Gastroesophageal sphincter (tissue), 3 donors: Measurements from ENCODE around the gene SLC51B.

ENCODE experiments used
- EP300 ChIP-seq: sonication (generic); formaldehyde crosslinking; IDR thresholded peaks from one replicate; pipeline ENCODE4 v1.6.1; 2017; ENCODE audit warnings: antibody characterized with exemption, mild to moderate bottlenecking
- POLR2A ChIP-seq, 2 donors: fragments of 450-650 bp; IDR thresholded peaks; one replicate each; pipeline ENCODE4 v1.6.1; 2017; ENCODE audit warnings: antibody characterized with exemption in 2 of 2, mild to moderate bottlenecking in 2 of 2, moderate library complexity in 1 of 2
- POLR2AphosphoS5 ChIP-seq: sonication (generic); formaldehyde crosslinking; IDR thresholded peaks from one replicate; pipeline ENCODE4 v1.6.1; 2017; ENCODE audit warnings: antibody characterized with exemption
- TF ChIP-seq, protein P1 (sequence below), 4 experiments: fragments of 200-600 bp in 2 of 4; fragments of 450-650 bp in 2 of 4; sonication (generic) in 1 of 4; IDR thresholded peaks; one replicate each; pipeline ENCODE4 v1.5.1; 2017 to 2019; ENCODE audit warnings: antibody characterized with exemption in 4 of 4, mild to moderate bottlenecking in 2 of 4, moderate library complexity in 2 of 4

DNA sequence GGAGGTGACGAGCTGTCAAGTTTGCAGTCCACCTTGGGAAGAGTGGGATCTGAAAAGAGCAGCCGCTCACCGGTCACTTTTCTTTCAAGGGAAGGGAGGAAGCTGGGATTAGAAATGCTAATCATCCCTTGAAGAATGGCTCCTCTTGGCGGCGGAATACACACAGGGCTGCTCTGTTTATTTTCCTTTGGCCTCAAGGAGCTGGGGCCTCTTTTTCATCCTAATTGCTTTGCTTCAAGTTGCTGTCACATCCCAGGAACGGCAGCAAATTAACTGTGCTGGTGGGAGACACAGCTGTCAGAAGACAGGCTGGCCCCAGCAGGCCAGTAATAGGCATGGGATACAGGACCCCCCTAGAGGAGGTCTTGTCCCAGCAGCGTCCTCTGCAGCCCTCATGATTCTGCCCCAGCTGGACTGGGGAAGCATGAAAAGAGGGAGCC is 38.1 kb downstream of the SLC51B start:
- TF ChIP-seq EP300 = no peak
- TF ChIP-seq POLR2AphosphoS5 = no peak
- TF ChIP-seq, protein P1, sequence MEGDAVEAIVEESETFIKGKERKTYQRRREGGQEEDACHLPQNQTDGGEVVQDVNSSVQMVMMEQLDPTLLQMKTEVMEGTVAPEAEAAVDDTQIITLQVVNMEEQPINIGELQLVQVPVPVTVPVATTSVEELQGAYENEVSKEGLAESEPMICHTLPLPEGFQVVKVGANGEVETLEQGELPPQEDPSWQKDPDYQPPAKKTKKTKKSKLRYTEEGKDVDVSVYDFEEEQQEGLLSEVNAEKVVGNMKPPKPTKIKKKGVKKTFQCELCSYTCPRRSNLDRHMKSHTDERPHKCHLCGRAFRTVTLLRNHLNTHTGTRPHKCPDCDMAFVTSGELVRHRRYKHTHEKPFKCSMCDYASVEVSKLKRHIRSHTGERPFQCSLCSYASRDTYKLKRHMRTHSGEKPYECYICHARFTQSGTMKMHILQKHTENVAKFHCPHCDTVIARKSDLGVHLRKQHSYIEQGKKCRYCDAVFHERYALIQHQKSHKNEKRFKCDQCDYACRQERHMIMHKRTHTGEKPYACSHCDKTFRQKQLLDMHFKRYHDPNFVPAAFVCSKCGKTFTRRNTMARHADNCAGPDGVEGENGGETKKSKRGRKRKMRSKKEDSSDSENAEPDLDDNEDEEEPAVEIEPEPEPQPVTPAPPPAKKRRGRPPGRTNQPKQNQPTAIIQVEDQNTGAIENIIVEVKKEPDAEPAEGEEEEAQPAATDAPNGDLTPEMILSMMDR (IDR thresholded peaks at IDR 0.05) = peak in 3 of 4 experiments; percentile 49 to 68 (median 62)
- TF ChIP-seq POLR2A (IDR thresholded peaks at IDR 0.05) = no peak
